HEK293 (cell line): Measurements from ENCODE around the gene MOSMO.

Experiments used
- CTCF ChIA-PET: fragments of 350-600 bp; formaldehyde crosslinking; extraction: SDS; loops from one replicate; lab custom pipeline; 2021; ENCODE audit warnings: antibody characterized with exemption; lab: Yijun Ruan, JAX
- POLR2A ChIA-PET: fragments of 300-600 bp; formaldehyde crosslinking; extraction: SDS; loops from one replicate; lab custom pipeline; 2020; ENCODE audit warnings: antibody characterized with exemption, inconsistent platforms; lab: Yijun Ruan, JAX
- H3K27ac ChIP-seq: fragments of 200-500 bp; sonication (Bioruptor generic); 2 replicates; pipeline ENCODE4 v1.5.1; 2014; ENCODE audit warnings: low read depth, low read length, control low read depth, inconsistent platforms; ENCODE audit errors: extremely low read depth
- H3K36me3 ChIP-seq, 2 experiments: fragments of 200-500 bp in 1 of 2; sonication (Bioruptor generic) in 1 of 2; 1 replicate in 1 of 2; 2 replicates in 1 of 2; pipeline ENCODE4 v1.5.1; 2014 to 2017; ENCODE audit warnings: inconsistent platforms in 2 of 2, low read length in 2 of 2; ENCODE audit not compliant: control insufficient read depth in 2 of 2, insufficient read depth in 1 of 2
- H3K4me1 ChIP-seq: fragments of 200-500 bp; sonication (Bioruptor generic); 2 replicates; pipeline ENCODE4 v1.5.1; 2014; ENCODE audit warnings: mild to moderate bottlenecking, low read length, inconsistent platforms; ENCODE audit not compliant: control insufficient read depth, insufficient read depth
- H3K4me3 ChIP-seq: 2 replicates; pipeline ENCODE4 v1.5.1; 2011; ENCODE audit warnings: low read depth, mild to moderate bottlenecking, control low read depth, low read length, moderate library complexity
- H3K9me3 ChIP-seq: fragments of 200-500 bp; sonication (Bioruptor generic); 2 replicates; pipeline ENCODE4 v1.5.1; 2014; ENCODE audit warnings: low read depth, low read length, inconsistent platforms; ENCODE audit not compliant: control insufficient read depth, insufficient read depth
- FEZF1 ChIP-seq: fragments of 450-650 bp; formaldehyde crosslinking; IDR thresholded peaks from 2 replicates; pipeline ENCODE4 v1.5.1; 2016; ENCODE audit warnings: missing biosample characterization, missing genetic modification characterization
- MZF1 ChIP-seq: fragments of 450-650 bp; formaldehyde crosslinking; IDR thresholded peaks from 2 replicates; pipeline ENCODE4 v1.5.1; 2017; ENCODE audit warnings: missing biosample characterization, missing genetic modification characterization, borderline replicate concordance
- SP3 ChIP-seq: fragments of 450-650 bp; formaldehyde crosslinking; IDR thresholded peaks from 2 replicates; pipeline ENCODE4 v1.5.1; 2016; ENCODE audit warnings: missing biosample characterization, missing genetic modification characterization
- YY1 ChIP-seq: fragments of 450-650 bp; formaldehyde crosslinking; IDR thresholded peaks from 2 replicates; pipeline ENCODE4 v1.5.1; 2018; ENCODE audit warnings: missing biosample characterization, missing genetic modification characterization
- YY2 ChIP-seq: fragments of 450-650 bp; formaldehyde crosslinking; IDR thresholded peaks from 2 replicates; pipeline ENCODE4 v1.5.1; 2016; ENCODE audit warnings: missing biosample characterization, missing genetic modification characterization
- ZBTB17 ChIP-seq: fragments of 450-650 bp; formaldehyde crosslinking; IDR thresholded peaks from 2 replicates; pipeline ENCODE4 v1.5.1; 2016; ENCODE audit warnings: missing biosample characterization, missing genetic modification characterization
- ZFP3 ChIP-seq: fragments of 450-650 bp; formaldehyde crosslinking; IDR thresholded peaks from 2 replicates; pipeline ENCODE4 v1.5.1; 2016; ENCODE audit warnings: low read depth, missing biosample characterization, missing genetic modification characterization
- ZFP69B ChIP-seq: fragments of 450-650 bp; formaldehyde crosslinking; IDR thresholded peaks from 2 replicates; pipeline ENCODE4 v1.5.1; 2016; ENCODE audit warnings: missing biosample characterization, missing genetic modification characterization
- ZNF112 ChIP-seq: fragments of 450-650 bp; formaldehyde crosslinking; IDR thresholded peaks from 2 replicates; pipeline ENCODE4 v1.5.0; 2017; ENCODE audit warnings: missing biosample characterization, missing genetic modification characterization
- ZNF114 ChIP-seq: fragments of 450-650 bp; formaldehyde crosslinking; IDR thresholded peaks from 2 replicates; pipeline ENCODE4 v1.5.0; 2017; ENCODE audit warnings: missing biosample characterization, missing genetic modification characterization
- ZNF133 ChIP-seq: fragments of 450-650 bp; formaldehyde crosslinking; IDR thresholded peaks from 2 replicates; pipeline ENCODE4 v1.5.1; 2016; ENCODE audit warnings: missing biosample characterization, missing genetic modification characterization
- ZNF138 ChIP-seq: fragments of 450-650 bp; formaldehyde crosslinking; IDR thresholded peaks from 2 replicates; pipeline ENCODE4 v1.5.1; 2016; ENCODE audit warnings: missing biosample characterization, missing genetic modification characterization, borderline replicate concordance
- ZNF169 ChIP-seq: fragments of 450-650 bp; formaldehyde crosslinking; IDR thresholded peaks from 2 replicates; pipeline ENCODE4 v1.5.1; 2016; ENCODE audit warnings: missing biosample characterization, missing genetic modification characterization
- ZNF239 ChIP-seq: fragments of 450-650 bp; formaldehyde crosslinking; IDR thresholded peaks from 2 replicates; pipeline ENCODE4 v1.5.1; 2016; ENCODE audit warnings: missing biosample characterization, missing genetic modification characterization
- ZNF37A ChIP-seq: fragments of 450-650 bp; IDR thresholded peaks from 2 replicates; pipeline ENCODE4 v1.5.1; 2018; ENCODE audit warnings: missing biosample characterization, missing genetic modification characterization
- ZNF404 ChIP-seq: fragments of 450-650 bp; formaldehyde crosslinking; IDR thresholded peaks from 2 replicates; pipeline ENCODE4 v1.5.1; 2017; ENCODE audit warnings: missing biosample characterization, missing genetic modification characterization
- ZNF555 ChIP-seq: fragments of 450-650 bp; formaldehyde crosslinking; conservative IDR thresholded peaks from 2 replicates; pipeline ENCODE4 v1.5.1; 2017; ENCODE audit warnings: missing biosample characterization, mild to moderate bottlenecking, missing genetic modification characterization, inconsistent platforms
- ZNF654 ChIP-seq: fragments of 450-650 bp; formaldehyde crosslinking; IDR thresholded peaks from 2 replicates; pipeline ENCODE4 v1.5.1; 2016; ENCODE audit warnings: low read depth, missing biosample characterization, missing genetic modification characterization
- ZNF843 ChIP-seq: fragments of 450-650 bp; formaldehyde crosslinking; IDR thresholded peaks from 2 replicates; pipeline ENCODE4 v1.5.1; 2016; ENCODE audit warnings: missing biosample characterization, missing genetic modification characterization
- TF ChIP-seq, protein P1 (sequence below): fragments of 450-650 bp; formaldehyde crosslinking; IDR thresholded peaks from 2 replicates; pipeline ENCODE4 v1.5.1; 2016; ENCODE audit warnings: missing biosample characterization, missing genetic modification characterization
- TF ChIP-seq, protein P2 (sequence below): fragments of 450-650 bp; formaldehyde crosslinking; IDR thresholded peaks from 2 replicates; pipeline ENCODE4 v1.5.1; 2017; ENCODE audit warnings: missing biosample characterization, missing genetic modification characterization
- TF ChIP-seq, protein P3 (sequence below): IDR thresholded peaks from 2 replicates; pipeline ENCODE4 v1.6.1; 2011; ENCODE audit warnings: mild to moderate bottlenecking, low read depth, low read length, borderline replicate concordance
- TF ChIP-seq, protein P4 (sequence below): fragments of 450-650 bp; formaldehyde crosslinking; IDR thresholded peaks from 2 replicates; pipeline ENCODE4 v1.5.1; 2016; ENCODE audit warnings: missing biosample characterization, missing genetic modification characterization
- TF ChIP-seq, protein P5 (sequence below): fragments of 450-650 bp; formaldehyde crosslinking; IDR thresholded peaks from 2 replicates; pipeline ENCODE4 v1.5.1; 2016; ENCODE audit warnings: missing biosample characterization, missing genetic modification characterization, borderline replicate concordance

The MOSMO gene

DNA sequence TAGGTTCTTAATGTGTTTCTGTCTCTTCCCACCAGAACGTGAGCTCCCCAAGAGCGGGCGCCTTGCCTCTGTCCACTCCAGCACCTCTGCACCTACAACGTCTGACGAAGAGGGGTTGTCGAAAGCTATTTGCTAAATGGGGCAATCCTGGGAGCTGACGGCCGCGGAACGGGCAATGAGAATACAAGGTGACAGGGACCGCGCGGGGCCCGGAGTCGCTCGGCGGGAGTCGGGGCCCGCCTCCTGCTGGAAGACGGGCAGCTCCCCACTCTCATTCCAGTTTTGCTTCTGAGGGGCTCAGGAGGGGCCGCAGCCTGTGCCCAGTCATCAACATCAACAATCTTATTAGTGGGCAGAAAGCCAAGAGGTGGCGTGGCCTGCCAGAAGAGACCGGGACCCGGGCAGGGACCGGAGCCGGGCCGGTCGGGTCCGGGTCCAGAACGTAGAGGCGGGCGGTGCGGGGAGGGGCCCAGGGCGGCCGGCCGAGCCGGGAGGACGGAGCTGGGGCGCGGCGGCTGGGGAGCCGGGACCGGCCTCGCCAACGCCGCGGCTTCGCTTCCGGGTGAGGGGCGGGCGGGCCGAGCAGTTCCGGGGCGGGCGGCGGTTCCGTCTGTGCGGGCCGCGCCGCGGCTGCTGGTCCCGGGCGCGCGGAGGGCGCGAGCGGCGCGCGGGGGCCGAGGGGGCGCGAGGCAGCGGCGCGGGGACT, at the start of gene MOSMO (continued):
- TF ChIP-seq SP3 = peak; percentile 55; the same call in 1 of the 2 replicates
- peak; percentile 74; the same call in 1 of the 2 replicates for TF ChIP-seq ZNF37A (tag by site-specific recombination)
- TF ChIP-seq ZFP69B (tag by site-specific recombination) = 0 out of 2 replicates have a peak, but pooled peaks have one; percentile 42
- no peak for TF ChIP-seq ZNF239
- TF ChIP-seq, protein P1, sequence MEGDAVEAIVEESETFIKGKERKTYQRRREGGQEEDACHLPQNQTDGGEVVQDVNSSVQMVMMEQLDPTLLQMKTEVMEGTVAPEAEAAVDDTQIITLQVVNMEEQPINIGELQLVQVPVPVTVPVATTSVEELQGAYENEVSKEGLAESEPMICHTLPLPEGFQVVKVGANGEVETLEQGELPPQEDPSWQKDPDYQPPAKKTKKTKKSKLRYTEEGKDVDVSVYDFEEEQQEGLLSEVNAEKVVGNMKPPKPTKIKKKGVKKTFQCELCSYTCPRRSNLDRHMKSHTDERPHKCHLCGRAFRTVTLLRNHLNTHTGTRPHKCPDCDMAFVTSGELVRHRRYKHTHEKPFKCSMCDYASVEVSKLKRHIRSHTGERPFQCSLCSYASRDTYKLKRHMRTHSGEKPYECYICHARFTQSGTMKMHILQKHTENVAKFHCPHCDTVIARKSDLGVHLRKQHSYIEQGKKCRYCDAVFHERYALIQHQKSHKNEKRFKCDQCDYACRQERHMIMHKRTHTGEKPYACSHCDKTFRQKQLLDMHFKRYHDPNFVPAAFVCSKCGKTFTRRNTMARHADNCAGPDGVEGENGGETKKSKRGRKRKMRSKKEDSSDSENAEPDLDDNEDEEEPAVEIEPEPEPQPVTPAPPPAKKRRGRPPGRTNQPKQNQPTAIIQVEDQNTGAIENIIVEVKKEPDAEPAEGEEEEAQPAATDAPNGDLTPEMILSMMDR (tag by site-specific recombination) = peak; percentile 53
- no peak for TF ChIP-seq ZNF169
- TF ChIP-seq ZNF404 = no peak
- TF ChIP-seq MZF1 (tag by site-specific recombination) = peak; percentile 60; the same call in 1 of the 2 replicates
- no peak for TF ChIP-seq ZFP3 (tag by site-specific recombination)
- no peak for TF ChIP-seq ZNF112 (tag by site-specific recombination)
- TF ChIP-seq ZNF555 (tag by site-specific recombination) = no peak
- TF ChIP-seq, all 188 proteins: peak for 28

DNA sequence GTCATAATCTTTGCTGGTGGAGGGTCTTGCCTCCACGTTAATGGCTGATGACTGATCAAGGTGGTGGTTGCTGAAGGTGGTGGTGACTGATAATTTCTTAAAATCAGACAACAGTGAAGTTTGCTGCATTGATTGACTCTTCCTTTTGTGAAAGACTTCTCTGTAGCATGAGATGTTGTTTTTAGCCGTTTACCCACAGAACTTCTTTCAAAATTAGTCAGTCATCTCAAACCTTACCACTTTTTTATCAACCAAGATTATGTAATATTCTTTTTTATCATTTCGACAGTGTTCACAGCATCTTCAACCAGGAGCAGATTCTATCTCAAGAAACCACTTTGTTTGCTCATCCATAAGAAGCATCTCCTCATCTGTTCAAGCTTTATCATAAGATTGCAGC, 48.9 kb upstream of the MOSMO start:
- peaks cover 4% of the 10 kb centered on the region; the same call in 1 of the 2 replicates for H3K4me1 ChIP-seq
- no peak overlapping the region for H3K27ac ChIP-seq
- TF ChIP-seq ZNF138 (tag by site-specific recombination) (no peak), ZNF114 (no peak), ZBTB17 (tag by site-specific recombination) (no peak), YY1 (tag by site-specific recombination) (no peak), ZNF133 (tag by site-specific recombination) (no peak), SP3 (no peak)
- TF ChIP-seq, protein P2, sequence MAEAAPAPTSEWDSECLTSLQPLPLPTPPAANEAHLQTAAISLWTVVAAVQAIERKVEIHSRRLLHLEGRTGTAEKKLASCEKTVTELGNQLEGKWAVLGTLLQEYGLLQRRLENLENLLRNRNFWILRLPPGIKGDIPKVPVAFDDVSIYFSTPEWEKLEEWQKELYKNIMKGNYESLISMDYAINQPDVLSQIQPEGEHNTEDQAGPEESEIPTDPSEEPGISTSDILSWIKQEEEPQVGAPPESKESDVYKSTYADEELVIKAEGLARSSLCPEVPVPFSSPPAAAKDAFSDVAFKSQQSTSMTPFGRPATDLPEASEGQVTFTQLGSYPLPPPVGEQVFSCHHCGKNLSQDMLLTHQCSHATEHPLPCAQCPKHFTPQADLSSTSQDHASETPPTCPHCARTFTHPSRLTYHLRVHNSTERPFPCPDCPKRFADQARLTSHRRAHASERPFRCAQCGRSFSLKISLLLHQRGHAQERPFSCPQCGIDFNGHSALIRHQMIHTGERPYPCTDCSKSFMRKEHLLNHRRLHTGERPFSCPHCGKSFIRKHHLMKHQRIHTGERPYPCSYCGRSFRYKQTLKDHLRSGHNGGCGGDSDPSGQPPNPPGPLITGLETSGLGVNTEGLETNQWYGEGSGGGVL (tag by site-specific recombination) = no peak
- no peak overlapping the region for H3K4me3 ChIP-seq
- POLR2A ChIA-PET = interaction anchor here (1.0 kb wide), 1 partner anchor 9 kb away, joined by 3 read pairs; no protein-coding TSS in a partner anchor
- H3K9me3 ChIP-seq = no peaks in the 10 kb centered on the region
- CTCF ChIA-PET = no interaction called here
- H3K36me3 ChIP-seq = peaks cover 39 to 86% of the 10 kb centered on the region in 2 experiments

DNA sequence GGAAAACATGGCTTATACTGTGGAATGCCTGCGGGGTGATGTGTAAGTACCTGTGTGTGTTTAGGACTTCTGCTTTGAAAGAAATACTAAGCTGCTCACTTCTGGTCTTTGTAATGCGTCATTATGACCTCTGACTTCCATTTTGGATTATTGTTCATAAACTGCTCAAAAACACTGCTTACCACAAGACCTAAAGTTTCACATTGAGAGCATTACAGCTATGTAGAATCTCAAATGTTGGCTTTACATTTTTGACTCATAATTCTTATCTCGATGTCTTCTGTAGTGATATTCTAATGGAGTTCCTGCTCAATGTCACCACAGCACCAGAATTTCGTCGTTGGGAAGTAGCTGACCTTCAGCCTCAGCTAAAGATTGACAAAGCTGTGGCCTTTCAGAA, 45.4 kb upstream of the MOSMO start:
- no peak overlapping the region for H3K4me3 ChIP-seq
- no peak overlapping the region for H3K27ac ChIP-seq
- ChIA-PET POLR2A (no interaction called here), CTCF (interaction anchor here (2.3 kb wide), 1 partner anchor 226 kb away, joined by 6 read pairs; no protein-coding TSS in a partner anchor)
- no peaks in the 10 kb centered on the region for H3K9me3 ChIP-seq
- peaks cover 45 to 98% of the 10 kb centered on the region in 2 experiments for H3K36me3 ChIP-seq
- no peaks in the 10 kb centered on the region for H3K4me1 ChIP-seq
- TF ChIP-seq, protein P3, sequence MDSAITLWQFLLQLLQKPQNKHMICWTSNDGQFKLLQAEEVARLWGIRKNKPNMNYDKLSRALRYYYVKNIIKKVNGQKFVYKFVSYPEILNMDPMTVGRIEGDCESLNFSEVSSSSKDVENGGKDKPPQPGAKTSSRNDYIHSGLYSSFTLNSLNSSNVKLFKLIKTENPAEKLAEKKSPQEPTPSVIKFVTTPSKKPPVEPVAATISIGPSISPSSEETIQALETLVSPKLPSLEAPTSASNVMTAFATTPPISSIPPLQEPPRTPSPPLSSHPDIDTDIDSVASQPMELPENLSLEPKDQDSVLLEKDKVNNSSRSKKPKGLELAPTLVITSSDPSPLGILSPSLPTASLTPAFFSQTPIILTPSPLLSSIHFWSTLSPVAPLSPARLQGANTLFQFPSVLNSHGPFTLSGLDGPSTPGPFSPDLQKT = no peak
- TF ChIP-seq, protein P4, sequence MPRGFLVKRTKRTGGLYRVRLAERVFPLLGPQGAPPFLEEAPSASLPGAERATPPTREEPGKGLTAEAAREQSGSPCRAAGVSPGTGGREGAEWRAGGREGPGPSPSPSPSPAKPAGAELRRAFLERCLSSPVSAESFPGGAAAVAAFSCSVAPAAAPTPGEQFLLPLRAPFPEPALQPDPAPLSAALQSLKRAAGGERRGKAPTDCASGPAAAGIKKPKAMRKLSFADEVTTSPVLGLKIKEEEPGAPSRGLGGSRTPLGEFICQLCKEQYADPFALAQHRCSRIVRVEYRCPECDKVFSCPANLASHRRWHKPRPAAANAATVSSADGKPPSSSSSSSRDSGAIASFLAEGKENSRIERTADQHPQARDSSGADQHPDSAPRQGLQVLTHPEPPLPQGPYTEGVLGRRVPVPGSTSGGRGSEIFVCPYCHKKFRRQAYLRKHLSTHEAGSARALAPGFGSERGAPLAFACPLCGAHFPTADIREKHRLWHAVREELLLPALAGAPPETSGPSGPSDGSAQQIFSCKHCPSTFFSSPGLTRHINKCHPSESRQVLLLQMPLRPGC = no peak
- TF ChIP-seq FEZF1 (tag by site-specific recombination) (no peak), YY2 (tag by site-specific recombination) (no peak), ZNF843 (tag by site-specific recombination) (no peak), ZNF654 (no peak)
- TF ChIP-seq, protein P5, sequence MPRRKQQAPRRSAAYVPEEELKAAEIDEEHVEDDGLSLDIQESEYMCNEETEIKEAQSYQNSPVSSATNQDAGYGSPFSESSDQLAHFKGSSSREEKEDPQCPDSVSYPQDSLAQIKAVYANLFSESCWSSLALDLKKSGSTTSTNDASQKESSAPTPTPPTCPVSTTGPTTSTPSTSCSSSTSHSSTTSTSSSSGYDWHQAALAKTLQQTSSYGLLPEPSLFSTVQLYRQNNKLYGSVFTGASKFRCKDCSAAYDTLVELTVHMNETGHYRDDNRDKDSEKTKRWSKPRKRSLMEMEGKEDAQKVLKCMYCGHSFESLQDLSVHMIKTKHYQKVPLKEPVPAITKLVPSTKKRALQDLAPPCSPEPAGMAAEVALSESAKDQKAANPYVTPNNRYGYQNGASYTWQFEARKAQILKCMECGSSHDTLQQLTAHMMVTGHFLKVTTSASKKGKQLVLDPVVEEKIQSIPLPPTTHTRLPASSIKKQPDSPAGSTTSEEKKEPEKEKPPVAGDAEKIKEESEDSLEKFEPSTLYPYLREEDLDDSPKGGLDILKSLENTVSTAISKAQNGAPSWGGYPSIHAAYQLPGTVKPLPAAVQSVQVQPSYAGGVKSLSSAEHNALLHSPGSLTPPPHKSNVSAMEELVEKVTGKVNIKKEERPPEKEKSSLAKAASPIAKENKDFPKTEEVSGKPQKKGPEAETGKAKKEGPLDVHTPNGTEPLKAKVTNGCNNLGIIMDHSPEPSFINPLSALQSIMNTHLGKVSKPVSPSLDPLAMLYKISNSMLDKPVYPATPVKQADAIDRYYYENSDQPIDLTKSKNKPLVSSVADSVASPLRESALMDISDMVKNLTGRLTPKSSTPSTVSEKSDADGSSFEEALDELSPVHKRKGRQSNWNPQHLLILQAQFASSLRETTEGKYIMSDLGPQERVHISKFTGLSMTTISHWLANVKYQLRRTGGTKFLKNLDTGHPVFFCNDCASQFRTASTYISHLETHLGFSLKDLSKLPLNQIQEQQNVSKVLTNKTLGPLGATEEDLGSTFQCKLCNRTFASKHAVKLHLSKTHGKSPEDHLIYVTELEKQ (tag by site-specific recombination) = no peak
